HG03064 (cell line): ENCODE results near the gene TMEM252.

ENCODE experiments used
- ATAC-seq: cut with Tn5 transposase; IDR thresholded peaks from one replicate; pipeline ENCODE4 v1.9.1; 2021; ENCODE audit warnings: low read depth; ENCODE audit not compliant: unreplicated experiment

The TMEM252 gene

DNA sequence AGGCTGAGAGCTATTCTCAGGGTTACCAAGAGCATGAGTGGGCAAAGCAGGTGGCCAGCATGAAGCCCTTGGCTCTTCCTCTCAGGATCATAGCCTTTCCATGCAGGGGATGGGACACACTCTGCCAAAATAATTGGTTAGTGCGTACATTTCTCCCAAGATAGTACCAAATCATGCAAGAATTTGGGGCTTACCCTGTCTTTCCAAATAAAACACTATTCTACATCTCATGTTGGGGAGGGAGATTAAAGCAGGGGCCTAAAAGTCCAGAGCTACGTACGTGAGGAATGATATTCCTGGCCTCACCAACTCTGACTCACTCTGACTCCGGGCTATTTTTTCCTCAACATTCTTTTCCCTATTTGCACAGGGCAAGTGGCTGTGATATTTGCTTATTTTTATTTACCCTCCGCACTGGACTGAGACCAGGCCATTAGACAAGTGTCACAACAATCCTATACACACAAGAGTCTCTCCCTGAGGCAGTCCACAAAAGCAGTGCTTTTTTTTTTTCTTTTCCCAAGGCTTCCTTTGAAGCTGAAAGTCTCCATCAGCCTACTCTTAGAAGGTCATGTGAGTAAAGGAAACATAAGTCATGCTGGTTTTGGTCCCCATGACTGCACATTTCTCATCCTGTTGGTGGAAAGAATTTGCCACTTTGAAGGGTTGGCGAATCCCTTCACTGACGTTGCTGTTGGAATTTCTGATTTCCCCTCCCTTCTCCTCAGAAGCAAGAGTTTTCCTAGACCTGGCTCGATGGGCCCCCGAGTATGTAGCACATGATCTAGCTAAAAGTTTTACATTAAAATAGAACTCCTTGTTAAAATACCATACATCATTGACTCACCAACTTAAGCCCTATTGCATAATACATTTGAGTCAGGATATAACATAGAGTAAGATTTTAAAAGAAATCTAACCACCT, 40.0 kb downstream of the TMEM252 start:
- ATAC-seq = no peak

DNA sequence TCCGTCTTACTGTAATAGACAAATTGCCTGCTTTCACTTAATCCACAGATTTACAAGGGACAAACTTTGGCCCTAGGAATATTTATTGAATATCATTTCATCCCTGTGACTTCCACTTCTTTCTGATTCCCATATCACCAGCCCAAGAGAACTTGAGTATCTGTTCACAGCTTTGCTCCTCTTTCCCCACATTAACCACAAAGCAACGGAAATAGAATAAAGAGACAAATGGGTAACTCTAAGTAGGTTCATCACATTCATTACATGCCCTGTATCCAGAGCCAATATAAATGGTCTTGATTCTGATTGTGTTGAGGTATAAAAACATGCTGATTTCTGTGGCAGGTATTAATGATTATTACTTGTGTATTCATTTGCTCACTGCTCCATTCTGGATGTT, 41.9 kb downstream of the TMEM252 start:
- no peak for ATAC-seq

DNA sequence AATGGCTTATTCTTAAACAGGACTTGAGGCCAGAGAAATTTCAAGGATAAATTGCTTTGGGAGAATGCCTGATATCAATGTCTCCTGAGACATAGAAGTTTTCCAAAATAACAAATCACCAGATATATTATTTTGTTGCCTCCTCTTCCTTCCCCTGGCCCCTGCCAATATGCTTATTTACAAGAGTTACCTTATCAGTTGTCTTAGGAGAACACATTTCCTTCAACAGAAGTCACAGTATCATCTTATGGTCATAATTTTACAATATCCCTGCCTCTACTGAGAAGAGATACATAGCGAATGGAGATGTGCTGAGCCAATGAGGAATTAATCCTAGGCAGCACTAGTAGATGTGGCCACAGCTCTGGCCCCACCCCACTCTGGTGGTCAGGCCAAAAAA, 43.1 kb downstream of the TMEM252 start:
- no peak for ATAC-seq

DNA sequence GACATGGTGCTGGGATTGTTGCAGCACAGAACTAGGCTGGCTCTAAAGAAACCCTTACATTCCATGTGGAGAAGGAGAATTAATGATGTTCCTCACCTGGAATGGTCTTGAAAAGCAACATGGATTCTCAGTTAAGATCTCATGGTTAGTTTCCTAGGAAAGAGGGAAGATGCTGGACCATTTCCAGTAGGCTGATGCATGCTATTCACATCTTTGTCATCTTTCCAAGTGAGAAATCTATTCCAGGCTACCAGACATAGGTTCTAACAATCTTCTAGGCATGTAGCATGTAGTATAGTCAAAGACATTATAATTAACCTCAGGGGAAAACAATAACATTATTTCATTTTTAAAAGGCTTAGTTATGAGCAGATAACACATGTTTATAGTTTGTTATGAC, 44.3 kb downstream of the TMEM252 start:
- ATAC-seq = no peak

DNA sequence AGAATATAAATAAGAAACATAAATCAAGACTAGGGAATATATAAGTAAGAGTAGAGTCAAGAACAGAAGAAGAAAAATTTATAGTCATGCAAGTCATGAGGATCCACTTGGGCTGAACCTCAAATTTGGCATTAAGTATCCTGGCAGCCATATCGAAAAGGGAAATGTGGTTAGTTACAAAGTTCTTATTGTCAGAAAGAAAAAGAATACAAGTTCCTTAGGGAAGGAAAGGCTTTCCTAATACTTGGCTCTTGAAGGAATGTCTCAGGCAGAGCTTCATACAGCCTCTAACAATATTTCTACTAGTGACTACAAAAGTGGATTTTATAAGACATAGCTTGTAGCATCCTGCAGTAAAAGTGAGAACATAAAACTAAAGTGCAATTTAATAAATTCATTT, 45.4 kb downstream of the TMEM252 start:
- ATAC-seq = no peak

DNA sequence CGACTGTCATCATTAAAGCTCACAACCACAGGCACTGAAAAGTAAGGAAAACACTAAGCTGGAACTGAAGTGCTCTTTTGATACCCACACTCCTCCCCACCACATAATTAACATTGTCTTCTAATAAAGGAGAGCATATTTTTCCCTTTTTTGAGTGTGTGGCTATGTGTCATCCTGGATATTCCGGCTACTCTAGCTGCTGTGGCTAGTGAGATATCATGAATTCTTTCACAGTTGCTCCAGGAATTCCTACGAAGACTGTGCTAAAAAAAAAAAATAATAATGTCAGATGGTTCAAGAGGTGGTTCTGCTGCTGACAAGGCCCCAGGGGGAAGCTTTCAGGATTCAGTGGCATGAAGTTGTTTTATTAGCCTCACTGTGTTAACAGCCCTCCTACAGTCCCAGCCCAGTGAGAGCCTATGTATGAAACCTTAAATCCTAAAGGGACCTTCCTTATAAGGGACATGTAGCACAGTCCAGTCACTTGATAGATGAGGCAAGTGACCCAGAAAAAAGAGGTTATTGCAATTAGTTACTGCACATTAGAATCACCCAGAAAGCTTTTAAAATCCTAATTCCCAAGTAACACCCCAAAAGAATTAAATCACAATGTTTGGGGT, 46.6 kb downstream of the TMEM252 start:
- ATAC-seq = no peak

DNA sequence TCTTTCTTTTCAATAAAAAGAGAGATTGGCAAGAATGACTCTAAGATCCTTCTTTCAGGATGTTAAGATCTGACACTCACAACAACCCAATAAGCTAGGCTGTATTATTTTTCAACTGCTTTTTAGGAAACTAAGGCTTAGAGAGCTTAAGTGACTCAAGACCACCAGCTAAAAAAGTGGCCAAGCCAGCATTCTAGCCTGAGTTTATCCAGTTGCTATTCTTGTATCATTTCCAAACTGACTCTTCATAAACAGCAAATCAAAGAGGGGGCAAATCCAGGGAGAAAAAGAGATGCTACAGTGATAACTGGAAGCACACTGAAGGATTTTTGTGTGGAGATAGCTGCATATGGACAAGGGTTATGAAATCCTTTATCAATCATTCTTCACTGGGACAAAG, 47.1 kb downstream of the TMEM252 start:
- no peak for ATAC-seq

DNA sequence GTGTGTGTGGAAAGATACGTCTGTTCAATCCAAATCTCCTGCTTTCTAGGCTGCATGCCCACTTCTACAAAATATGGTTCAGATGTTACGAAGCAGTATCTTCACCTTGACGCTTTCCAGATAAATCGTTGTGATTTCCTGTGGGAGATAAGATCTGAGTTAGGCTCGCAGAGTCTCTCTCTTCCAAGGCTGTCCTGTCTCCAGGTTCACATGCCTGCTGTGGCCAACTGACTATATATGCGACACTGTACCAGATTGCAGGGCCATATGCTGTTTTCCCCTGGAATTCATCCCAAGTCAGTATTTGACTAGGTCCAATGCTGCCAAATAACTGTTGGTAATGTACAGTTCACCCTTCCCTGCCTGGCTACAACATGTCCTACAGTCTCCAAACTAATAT, 47.9 kb downstream of the TMEM252 start:
- no peak for ATAC-seq

DNA sequence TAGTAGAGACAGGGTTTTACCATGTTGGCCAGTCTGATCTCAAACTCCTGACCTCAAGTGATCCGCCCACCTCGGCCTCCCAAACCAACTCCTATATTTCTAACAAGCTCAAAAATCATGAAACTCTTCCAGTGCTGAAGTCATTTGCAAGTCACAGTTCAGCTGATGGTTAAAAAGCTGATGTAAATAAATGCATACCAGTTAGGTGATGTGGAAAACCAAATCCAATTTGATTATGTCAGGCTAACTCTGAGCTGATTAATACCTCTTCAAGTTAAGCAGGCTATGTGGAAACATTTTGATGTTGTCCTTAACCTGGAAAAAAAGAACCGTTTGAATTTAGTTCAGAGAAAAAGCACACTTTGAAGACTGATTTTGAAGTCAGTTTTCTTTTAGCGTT, 51.0 kb downstream of the TMEM252 start:
- no peak for ATAC-seq

DNA sequence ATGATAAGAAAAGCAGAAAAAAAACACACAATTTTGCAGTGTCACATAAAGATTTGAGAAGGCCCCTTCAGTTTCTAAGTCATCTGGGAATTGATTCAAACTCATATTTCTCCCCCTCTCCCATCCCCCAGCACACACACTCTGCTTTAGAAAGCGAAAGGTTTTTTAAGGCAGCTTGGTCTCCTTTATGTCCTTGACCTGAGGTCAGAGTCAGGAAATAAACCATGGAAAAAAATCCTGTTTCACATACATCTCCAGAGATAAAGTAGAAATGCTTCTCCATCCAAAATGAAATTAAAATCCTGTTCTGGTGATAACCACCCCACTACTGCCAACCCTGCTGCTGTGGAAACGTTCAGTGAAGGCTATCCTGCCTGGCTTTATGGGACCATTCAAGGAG, 52.6 kb downstream of the TMEM252 start:
- no peak for ATAC-seq
